Iris pigment epithelial cell (primary cell): ENCODE data around the gene HBM.
"Not testable (repeated sequence)": the region's sequence is repeated elsewhere in the genome, so short reads cannot be mapped to it uniquely, and the experiment has no call there.

Experiments used
- DNase-seq: peaks from one replicate; pipeline ENCODE4 v3.0.0-alpha.2; 2011; ENCODE audit warnings: low read depth

Gene HBM

DNA sequence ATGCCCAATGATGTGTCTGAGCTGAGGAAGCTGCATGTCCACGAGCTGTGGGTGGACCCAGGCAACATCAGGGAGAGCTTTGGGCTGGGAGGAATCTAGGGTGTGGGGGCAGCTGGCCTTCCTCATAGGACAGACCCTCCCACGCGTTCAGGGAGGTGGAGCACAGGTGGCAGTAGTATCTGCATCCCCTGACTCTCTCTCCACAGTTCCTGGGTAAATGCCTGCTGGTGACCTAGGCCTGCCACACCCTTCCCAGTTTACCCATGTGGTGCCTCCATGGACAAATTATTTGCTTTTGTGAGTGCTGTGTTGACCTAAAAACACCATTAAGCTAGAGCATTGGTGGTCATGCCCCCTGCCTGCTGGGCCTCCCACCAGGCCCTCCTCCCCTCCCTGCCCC is 3.2 kb downstream of the HBM start:
- DNase-seq: no peak

- not testable (repeated sequence) for DNase-seq
Measured at GRCh38 chr16:170088-170507, 4.3 kb downstream of the HBM start.

- DNase-seq: no peak
Measured at GRCh38 chr16:170788-171187, 5.0 kb downstream of the HBM start.

- not testable (repeated sequence) for DNase-seq
Measured at GRCh38 chr16:172374-172941, 6.7 kb downstream of the HBM start, which contains the start of gene HBA2. Gene HBA2, plus strand, starts transcription at chr16:172876. Its CDS starts 37 bp downstream, at chr16:172913.

DNA sequence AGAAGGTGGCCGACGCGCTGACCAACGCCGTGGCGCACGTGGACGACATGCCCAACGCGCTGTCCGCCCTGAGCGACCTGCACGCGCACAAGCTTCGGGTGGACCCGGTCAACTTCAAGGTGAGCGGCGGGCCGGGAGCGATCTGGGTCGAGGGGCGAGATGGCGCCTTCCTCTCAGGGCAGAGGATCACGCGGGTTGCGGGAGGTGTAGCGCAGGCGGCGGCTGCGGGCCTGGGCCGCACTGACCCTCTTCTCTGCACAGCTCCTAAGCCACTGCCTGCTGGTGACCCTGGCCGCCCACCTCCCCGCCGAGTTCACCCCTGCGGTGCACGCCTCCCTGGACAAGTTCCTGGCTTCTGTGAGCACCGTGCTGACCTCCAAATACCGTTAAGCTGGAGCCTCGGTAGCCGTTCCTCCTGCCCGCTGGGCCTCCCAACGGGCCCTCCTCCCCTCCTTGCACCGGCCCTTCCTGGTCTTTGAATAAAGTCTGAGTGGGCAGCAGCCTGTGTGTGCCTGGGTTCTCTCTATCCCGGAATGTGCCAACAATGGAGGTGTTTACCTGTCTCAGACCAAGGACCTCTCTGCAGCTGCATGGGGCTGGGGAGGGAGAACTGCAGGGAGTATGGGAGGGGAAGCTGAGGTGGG is 7.6 kb downstream of the HBM start:
- not testable (repeated sequence) for DNase-seq

- not testable (repeated sequence) for DNase-seq
Measured at GRCh38 chr16:173928-174769, 8.4 kb downstream of the HBM start.

GRCh38 chr16:175011-175949 is 9.5 kb downstream of the HBM start:
- no peak for DNase-seq

DNA sequence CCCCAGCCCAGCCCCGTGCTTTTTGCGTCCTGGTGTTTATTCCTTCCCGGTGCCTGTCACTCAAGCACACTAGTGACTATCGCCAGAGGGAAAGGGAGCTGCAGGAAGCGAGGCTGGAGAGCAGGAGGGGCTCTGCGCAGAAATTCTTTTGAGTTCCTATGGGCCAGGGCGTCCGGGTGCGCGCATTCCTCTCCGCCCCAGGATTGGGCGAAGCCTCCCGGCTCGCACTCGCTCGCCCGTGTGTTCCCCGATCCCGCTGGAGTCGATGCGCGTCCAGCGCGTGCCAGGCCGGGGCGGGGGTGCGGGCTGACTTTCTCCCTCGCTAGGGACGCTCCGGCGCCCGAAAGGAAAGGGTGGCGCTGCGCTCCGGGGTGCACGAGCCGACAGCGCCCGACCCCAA is 10.2 kb downstream of the HBM start:
- DNase-seq: not testable (repeated sequence)

DNA sequence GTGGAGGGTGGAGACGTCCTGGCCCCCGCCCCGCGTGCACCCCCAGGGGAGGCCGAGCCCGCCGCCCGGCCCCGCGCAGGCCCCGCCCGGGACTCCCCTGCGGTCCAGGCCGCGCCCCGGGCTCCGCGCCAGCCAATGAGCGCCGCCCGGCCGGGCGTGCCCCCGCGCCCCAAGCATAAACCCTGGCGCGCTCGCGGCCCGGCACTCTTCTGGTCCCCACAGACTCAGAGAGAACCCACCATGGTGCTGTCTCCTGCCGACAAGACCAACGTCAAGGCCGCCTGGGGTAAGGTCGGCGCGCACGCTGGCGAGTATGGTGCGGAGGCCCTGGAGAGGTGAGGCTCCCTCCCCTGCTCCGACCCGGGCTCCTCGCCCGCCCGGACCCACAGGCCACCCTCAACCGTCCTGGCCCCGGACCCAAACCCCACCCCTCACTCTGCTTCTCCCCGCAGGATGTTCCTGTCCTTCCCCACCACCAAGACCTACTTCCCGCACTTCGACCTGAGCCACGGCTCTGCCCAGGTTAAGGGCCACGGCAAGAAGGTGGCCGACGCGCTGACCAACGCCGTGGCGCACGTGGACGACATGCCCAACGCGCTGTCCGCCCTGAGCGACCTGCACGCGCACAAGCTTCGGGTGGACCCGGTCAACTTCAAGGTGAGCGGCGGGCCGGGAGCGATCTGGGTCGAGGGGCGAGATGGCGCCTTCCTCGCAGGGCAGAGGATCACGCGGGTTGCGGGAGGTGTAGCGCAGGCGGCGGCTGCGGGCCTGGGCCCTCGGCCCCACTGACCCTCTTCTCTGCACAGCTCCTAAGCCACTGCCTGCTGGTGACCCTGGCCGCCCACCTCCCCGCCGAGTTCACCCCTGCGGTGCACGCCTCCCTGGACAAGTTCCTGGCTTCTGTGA is 11.0 kb downstream of the HBM start, which contains the start of gene HBA1:
HBA1 (plus strand) TSS at position 204 of the 906 bp plus-strand sequence; CDS start at position 241, 37 bp downstream.
- not testable (repeated sequence) for DNase-seq

- DNase-seq: no peak
Measured at GRCh38 chr16:177394-177822, 11.6 kb downstream of the HBM start.

DNA sequence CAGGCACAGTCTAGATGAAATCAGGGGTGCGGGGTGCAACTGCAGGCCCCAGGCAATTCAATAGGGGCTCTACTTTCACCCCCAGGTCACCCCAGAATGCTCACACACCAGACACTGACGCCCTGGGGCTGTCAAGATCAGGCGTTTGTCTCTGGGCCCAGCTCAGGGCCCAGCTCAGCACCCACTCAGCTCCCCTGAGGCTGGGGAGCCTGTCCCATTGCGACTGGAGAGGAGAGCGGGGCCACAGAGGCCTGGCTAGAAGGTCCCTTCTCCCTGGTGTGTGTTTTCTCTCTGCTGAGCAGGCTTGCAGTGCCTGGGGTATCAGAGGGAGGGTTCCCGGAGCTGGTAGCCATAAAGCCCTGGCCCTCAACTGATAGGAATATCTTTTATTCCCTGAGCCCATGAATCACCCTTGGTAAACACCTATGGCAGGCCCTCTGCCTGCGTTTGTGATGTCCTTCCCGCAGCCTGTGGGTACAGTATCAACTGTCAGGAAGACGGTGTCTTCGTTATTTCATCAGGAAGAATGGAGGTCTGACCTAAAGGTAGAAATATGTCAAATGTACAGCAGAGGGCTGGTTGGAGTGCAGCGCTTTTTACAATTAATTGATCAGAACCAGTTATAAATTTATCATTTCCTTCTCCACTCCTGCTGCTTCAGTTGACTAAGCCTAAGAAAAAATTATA is 12.3 kb downstream of the HBM start:
- DNase-seq: no peak

DNA sequence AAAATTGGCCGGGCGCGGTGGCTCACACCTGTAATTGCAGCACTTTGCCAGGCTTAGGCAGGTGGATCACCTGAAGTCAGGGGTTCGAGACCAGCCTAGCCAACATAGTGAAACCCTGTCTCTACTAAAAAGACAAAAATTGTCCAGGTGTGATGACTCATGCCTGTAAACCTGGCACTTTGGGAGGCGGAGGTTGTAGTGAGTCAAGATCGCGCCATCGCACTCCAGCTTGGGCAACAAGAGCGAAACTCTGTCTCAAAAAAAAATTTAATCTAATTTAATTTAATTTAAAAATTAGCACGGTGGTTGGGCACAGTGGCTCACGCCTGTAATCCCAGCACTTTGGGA is 12.9 kb downstream of the HBM start:
- DNase-seq: no peak

DNA sequence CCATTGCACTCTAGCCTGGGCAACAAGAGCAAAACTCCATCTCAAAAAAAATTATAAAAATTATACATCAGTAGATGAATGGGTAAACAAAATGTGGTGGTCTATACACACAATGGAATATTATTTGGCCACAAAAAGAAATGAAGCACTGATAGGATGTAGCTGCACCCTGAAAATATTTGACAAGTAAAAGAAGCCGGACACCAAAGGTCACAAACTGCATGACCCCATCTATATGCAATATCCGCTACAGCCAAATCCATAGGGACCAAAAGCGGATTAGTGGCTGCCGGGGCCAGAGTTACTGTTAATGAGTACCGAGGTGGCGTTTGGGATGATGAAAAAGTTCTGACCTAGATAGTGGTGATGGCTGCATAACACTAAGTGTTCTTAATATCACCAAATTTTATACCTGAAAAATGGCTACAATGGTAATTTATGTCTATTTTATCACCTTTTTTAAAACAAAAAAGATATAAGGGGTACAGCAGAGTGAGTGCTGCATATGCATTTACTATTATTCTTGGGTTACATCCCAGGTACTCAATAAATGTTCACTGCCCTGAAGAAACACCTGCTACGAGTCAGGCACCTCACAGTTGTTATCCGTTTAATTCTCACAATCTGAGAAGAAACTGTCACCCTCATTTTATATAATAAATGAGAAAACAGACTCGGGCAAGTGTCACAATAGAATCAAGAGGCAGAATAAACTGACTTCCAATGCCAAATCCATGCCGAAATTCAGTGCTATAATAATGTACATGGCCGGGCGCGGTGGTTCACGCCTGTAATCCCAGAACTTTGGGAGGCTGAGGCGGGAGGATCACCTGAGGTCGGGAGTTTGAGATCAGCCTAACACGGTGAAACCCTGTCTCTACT is 13.7 kb downstream of the HBM start:
- DNase-seq: no peak

- peak; percentile 14 for DNase-seq
Measured at GRCh38 chr16:180101-180675, 14.4 kb downstream of the HBM start, which contains the start of gene HBQ1. Gene HBQ1, plus strand, starts transcription at chr16:180459. Its CDS starts 28 bp downstream, at chr16:180487.

DNA sequence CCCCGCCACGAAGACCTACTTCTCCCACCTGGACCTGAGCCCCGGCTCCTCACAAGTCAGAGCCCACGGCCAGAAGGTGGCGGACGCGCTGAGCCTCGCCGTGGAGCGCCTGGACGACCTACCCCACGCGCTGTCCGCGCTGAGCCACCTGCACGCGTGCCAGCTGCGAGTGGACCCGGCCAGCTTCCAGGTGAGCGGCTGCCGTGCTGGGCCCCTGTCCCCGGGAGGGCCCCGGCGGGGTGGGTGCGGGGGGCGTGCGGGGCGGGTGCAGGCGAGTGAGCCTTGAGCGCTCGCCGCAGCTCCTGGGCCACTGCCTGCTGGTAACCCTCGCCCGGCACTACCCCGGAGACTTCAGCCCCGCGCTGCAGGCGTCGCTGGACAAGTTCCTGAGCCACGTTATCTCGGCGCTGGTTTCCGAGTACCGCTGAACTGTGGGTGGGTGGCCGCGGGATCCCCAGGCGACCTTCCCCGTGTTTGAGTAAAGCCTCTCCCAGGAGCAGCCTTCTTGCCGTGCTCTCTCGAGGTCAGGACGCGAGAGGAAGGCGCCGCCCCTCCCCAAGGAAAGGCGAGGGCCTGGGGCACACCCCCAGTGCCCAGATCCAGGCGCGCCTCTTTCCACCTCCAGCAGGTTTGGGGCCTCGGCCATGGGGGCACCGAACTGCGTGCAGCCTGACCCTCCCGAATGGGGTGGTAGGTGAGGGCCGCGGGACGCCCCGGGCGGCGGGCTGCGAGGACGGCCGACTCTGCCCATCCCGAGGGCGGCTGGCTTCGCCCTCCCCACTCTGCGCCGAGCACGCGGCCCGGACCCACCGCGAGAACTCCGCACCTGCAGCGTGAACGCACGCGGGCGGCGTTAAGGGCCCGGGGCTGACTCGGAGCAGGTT is 15.1 kb downstream of the HBM start:
- DNase-seq: peak; percentile 66

- peak; percentile 11 for DNase-seq
Measured at GRCh38 chr16:181565-182021, 15.8 kb downstream of the HBM start.

GRCh38 chr16:183005-183404 is 17.2 kb downstream of the HBM start:
- DNase-seq: no peak
